ENCODE data around the gene ETS1.

- no peak for TF ChIP-seq TAF1 (IDR thresholded peaks at IDR 0.05; ENCODE audit: low read depth)
- TF ChIP-seq CREB1 (IDR thresholded peaks at IDR 0.05; ENCODE audit: low read depth), result no peak
- no peak for TF ChIP-seq USF1 (IDR thresholded peaks at IDR 0.05)
Measured at GRCh38 chr11:128479144-128479543, 108.2 kb downstream of the ETS1 start.

All from Ishikawa (cell line).